Measurements from ENCODE around the gene ZNF580.

The ZNF580 gene

DNA sequence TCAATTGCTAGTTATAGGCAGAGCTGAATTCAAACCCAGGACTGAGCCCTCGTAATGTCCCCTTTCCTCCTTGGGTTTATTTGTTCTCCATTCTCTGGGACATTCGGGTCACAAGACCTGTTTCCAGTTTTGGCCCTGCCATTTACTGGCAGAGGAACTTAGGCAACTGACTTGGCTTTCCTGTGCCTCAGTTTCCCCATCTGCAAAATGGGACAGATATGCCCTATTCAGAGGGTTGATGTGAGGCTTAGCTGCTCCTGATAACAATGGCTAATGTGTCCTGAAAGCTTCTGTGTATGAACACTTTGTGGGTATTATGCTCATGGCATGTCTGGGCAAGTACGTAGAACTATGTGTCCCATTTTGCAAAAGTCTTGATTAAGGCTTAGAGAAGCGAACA lies 39.7 kb upstream of the ZNF580 start:
- H3K4me3 ChIP-seq (ENCODE audit: low read length) = peak overlapping the region; percentile 75
- TF ChIP-seq, protein P1, sequence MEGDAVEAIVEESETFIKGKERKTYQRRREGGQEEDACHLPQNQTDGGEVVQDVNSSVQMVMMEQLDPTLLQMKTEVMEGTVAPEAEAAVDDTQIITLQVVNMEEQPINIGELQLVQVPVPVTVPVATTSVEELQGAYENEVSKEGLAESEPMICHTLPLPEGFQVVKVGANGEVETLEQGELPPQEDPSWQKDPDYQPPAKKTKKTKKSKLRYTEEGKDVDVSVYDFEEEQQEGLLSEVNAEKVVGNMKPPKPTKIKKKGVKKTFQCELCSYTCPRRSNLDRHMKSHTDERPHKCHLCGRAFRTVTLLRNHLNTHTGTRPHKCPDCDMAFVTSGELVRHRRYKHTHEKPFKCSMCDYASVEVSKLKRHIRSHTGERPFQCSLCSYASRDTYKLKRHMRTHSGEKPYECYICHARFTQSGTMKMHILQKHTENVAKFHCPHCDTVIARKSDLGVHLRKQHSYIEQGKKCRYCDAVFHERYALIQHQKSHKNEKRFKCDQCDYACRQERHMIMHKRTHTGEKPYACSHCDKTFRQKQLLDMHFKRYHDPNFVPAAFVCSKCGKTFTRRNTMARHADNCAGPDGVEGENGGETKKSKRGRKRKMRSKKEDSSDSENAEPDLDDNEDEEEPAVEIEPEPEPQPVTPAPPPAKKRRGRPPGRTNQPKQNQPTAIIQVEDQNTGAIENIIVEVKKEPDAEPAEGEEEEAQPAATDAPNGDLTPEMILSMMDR (conservative IDR thresholded peaks at IDR 0.05; ENCODE audit: low read length) = no peak
- no peak for DNase-seq (ENCODE audit: low read depth)

DNA sequence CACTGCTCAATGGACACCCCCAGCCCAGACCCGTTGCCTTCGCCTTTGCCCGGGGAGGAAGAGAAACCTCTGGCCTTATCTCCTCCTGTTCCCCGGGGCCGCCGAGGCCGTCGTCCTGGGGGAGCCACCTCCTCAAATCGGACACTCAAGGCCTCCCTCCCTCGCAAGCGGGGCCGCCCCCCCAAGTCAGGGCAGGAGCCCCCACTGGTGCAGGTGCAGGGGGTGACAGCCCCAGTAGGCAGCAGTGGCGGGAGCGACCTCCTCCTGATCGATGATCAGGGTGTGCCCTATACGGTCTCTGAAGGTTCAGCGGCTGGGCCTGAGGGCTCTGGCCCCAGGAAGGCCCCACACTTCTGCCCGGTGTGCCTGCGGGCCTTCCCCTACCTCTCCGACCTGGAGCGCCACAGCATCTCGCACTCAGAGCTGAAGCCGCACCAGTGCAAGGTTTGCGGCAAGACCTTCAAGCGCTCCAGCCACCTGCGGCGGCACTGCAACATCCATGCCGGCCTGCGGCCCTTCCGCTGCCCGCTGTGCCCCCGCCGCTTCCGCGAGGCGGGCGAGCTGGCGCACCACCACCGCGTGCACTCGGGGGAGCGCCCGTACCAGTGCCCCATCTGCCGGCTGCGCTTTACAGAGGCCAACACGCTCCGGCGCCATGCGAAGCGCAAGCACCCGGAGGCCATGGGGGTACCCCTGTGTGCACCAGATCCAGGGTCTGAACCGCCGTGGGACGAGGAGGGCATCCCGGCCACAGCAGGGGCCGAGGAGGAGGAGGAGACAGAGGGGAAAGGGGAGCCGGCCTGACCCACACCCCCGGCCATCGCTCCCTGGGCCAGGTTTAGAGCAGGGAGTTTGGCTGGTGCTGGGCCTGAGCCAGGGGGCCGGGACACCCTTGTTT lies 38.4 kb upstream of the ZNF580 start:
- TF ChIP-seq, protein P1 (conservative IDR thresholded peaks at IDR 0.05; ENCODE audit: low read length) = no peak
- H3K4me3 ChIP-seq (ENCODE audit: low read length) = no peak overlapping the region
- no peak for DNase-seq (ENCODE audit: low read depth)

DNA sequence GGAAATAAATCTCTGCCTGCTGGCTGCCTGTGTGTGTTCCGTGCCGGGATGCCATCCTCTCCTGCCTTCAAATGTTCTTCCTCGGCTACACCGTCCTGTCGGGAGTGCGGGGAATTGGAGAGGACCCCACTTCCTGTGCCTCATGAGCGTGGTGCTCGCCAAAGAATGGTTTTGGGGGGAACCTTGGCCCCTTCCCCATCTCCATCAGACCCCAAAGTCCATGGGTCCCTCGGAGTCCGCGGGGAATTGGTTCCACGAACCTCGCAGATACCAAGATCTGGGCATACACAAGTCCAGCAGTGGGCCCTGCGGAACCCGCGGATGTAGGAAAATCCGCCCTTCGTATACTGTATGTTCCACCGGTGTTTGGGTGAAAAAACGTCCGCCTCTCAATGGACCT lies 37.7 kb upstream of the ZNF580 start:
- TF ChIP-seq, protein P1 (conservative IDR thresholded peaks at IDR 0.05; ENCODE audit: low read length) = no peak
- H3K4me3 ChIP-seq (ENCODE audit: low read length) = no peak overlapping the region

DNA sequence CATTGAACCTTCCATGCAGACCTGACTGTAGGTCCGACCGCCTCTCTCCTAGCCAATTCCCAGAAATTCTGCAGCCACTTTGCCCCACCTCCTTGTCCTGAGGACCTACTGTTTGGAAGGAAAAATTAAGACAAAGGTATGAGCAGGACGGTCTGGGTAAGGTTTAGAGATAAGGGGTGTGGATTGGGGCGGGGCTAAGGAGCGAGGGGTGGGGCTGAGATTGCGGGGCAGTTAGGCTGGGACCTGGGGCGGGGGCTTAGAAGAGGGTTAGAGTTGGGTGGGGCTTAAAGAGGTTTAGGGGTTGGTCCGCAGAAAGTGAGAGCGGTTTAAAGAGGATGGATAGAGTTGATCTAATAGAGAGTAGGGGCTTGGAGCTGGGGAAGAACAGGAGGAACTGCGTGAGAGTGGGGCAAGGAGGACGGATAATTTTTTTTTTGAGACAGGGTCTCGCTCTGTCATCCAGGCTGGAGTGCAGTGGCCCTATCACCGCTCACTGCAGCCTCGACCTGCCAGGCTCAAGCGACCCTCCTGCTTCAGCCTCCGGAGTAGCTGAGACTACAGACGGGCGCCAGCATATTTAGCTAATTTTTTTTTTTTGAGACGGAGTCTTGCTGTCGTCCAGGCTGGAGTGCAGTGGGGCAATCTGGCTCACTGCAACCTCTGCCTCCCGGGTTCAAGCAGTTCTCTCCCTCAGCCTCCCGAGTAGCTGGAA lies 37.1 kb upstream of the ZNF580 start:
- TF ChIP-seq, protein P1 (conservative IDR thresholded peaks at IDR 0.05; ENCODE audit: low read length) = no peak
- H3K4me3 ChIP-seq (ENCODE audit: low read length) = no peak overlapping the region
- no peak for DNase-seq (ENCODE audit: low read depth)

More for the DNA sequence above, 37.7 kb upstream of the ZNF580 start:
- DNase-seq (ENCODE audit: low read depth) = no peak

DNA sequence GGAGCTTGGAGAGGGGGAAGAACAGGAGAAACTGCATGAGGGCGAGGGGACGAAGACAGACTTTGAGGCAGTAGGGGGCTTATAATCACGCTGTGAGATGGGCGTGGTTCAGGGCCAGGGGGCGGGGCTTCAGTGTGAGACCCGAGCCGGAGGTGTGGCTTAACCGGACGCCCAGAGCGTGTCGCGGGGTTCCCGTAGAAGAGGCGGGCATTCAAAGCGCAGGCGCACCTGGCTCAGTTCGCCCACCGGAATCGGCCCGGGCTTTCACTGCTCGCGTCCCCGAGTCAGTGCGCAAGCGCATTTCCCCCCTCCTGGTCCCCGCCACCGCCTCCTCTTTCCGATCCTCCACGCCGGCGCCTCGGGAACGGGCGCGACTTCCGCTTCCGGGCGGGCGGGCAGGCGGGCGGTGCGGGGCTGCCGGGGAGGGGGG lies 35.6 kb upstream of the ZNF580 start:
- DNase-seq (ENCODE audit: low read depth) = peak; percentile 92
- TF ChIP-seq, protein P1 (conservative IDR thresholded peaks at IDR 0.05; ENCODE audit: low read length) = no peak
- peak overlapping the region; percentile 91 for H3K4me3 ChIP-seq (ENCODE audit: low read length)

DNA sequence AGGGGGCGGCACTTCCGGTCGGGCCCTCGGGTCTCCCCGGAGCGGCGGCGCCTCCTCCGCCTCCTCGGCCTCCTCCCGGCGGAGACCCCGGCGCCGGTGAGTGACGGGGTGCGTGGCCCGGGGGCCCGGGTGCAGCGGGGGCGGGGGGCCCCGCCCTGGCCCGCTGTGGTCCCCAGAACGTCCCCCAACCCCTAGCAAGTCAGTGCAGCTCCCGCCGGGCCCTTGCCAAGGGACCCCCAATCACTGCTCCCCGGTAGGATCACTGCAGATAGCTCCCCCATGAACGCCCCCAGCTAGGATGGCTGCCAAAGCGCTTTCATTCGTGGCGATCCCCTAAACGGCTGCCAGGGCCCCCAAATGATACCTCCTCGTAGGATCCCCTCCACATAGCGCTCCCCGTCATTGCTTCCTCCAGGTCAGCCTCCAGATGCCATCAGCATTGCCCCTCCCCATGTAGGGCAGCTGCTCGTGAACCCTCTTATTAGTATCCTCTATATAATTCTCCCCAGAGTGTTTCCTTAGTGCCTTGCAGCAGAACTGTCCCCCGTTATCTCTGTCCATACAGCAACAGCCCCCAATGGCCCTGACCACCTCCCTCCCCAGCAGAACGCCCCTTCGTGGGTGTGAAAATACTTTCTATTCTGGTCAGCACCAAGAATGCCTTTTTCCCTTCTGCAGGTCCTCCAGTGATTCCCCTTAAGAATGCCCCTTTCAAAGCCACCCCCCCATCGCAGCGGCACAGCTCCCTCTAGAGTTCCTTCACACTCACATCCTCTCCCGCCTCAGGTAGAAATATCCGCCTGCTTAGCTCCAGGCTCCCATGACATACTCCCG lies 34.9 kb upstream of the ZNF580 start, which contains the start of gene ZNF865:
ZNF865 (plus strand) TSS at position 11 of the 834 bp plus-strand sequence. CDS start 7,972 bp downstream, outside the sequence.
- DNase-seq (ENCODE audit: low read depth) = peak; percentile 81
- TF ChIP-seq, protein P1 (conservative IDR thresholded peaks at IDR 0.05; ENCODE audit: low read length) = peak; percentile 90
- peak within 1 kb of the TSS; percentile 91 for H3K4me3 ChIP-seq (ENCODE audit: low read length)

All from AG10803 (cell line).